ENCODE measurements around the gene NFIX.
A peak's percentile ranks its signal among the peaks of the same experiment; 100 is the strongest.

NFIX gene

GRCh38 chr19:13060233-13060963, 65.1 kb downstream of the NFIX start:
- DNase-seq: no peak

- DNase-seq: peak; percentile 15
Measured at GRCh38 chr19:13060964-13061927, 66.0 kb downstream of the NFIX start.

GRCh38 chr19:13062317-13062716, 67.0 kb downstream of the NFIX start:
- DNase-seq: no peak

- DNase-seq: no peak
Measured at GRCh38 chr19:13063461-13064091, 68.3 kb downstream of the NFIX start.

- DNase-seq: no peak
Measured at GRCh38 chr19:13064092-13064489, 68.8 kb downstream of the NFIX start.

- DNase-seq: no peak
Measured at GRCh38 chr19:13066226-13066625, 71.0 kb downstream of the NFIX start.

GRCh38 chr19:13066933-13067807, 71.9 kb downstream of the NFIX start:
- no peak for DNase-seq

- no peak for DNase-seq
Measured at GRCh38 chr19:13068085-13068846, 73.0 kb downstream of the NFIX start.

- DNase-seq: no peak
Measured at GRCh38 chr19:13069415-13070359, 74.4 kb downstream of the NFIX start.

GRCh38 chr19:13070425-13071140, 75.3 kb downstream of the NFIX start:
- DNase-seq: no peak

GRCh38 chr19:13071444-13072187, 76.3 kb downstream of the NFIX start:
- no peak for DNase-seq

- DNase-seq: no peak
Measured at GRCh38 chr19:13072188-13072908, 77.1 kb downstream of the NFIX start.

GRCh38 chr19:13073263-13073662, 78.0 kb downstream of the NFIX start:
- DNase-seq: no peak

- no peak for DNase-seq
Measured at GRCh38 chr19:13074378-13074777, 79.1 kb downstream of the NFIX start.

- no peak for DNase-seq
Measured at GRCh38 chr19:13076320-13076719, 81.0 kb downstream of the NFIX start.

- DNase-seq: no peak
Measured at GRCh38 chr19:13076787-13077186, 81.5 kb downstream of the NFIX start.

GRCh38 chr19:13077240-13077639, 82.0 kb downstream of the NFIX start:
- DNase-seq: no peak

- no peak for DNase-seq
Measured at GRCh38 chr19:13078381-13078780, 83.1 kb downstream of the NFIX start.

Measured in DMS153 (cell line).